ENCODE results near the gene PLD2. TPM values are rescaled to one million over a fixed set of nuclear protein-coding genes. Genes with fewer than 3 reads are reported as not detected.
A peak's percentile ranks its signal among the peaks of the same experiment; 100 is the strongest.

Gene PLD2
- polyA plus RNA-seq, 2 donors: 66.9 to 67.4 TPM

GRCh38 chr17:4788807-4789700 is 17.9 kb upstream of the PLD2 start, which contains the start of gene GLTPD2:
Gene GLTPD2 (plus strand): TSS chr17:4788964. CDS start chr17:4789012, 48 bp downstream.
- Histone ChIP-seq H3K36me3 (ENCODE audit: control insufficient read depth in 2 of 2, insufficient read depth in 2 of 2, low read length in 1 of 2) (no peaks in the 10 kb centered on the region), H3K27me3 (ENCODE audit: control insufficient read depth in 1 of 2, insufficient read depth in 2 of 2, low read length in 2 of 2) (no peaks in the 10 kb centered on the region), H3K9me3 (ENCODE audit: control insufficient read depth in 2 of 2, insufficient read depth in 1 of 2, low read depth in 1 of 2, low read length in 1 of 2) (no peaks in the 10 kb centered on the region), H3K27ac (ENCODE audit: low read depth in 2 of 2, low read length in 1 of 2) (peak within 1 kb of the TSS; percentile 98 to 99), H3K4me3 (ENCODE audit: low read depth in 1 of 2, low read length in 2 of 2) (peak within 1 kb of the TSS; percentile 66 to 69), H3K4me1 (ENCODE audit: control insufficient read depth in 2 of 2, insufficient read depth in 2 of 2, low read length in 1 of 2) (peaks cover 13 to 15% of the 10 kb centered on the region in 2 donors)
- WGBS, 2 donors: 25 to 29% methylated on average over 57 to 62 of the region's 62 CpGs

GRCh38 chr17:4789701-4789950 is 17.3 kb upstream of the PLD2 start:
- H3K4me3 ChIP-seq (ENCODE audit: low read depth in 1 of 2, low read length in 2 of 2): peak overlapping the region; percentile 66 to 69
- no peaks in the 10 kb centered on the region for H3K27me3 ChIP-seq (ENCODE audit: control insufficient read depth in 1 of 2, insufficient read depth in 2 of 2, low read length in 2 of 2)
- WGBS, 2 donors: 0% methylated on average over 25 of the region's 25 CpGs
- H3K27ac ChIP-seq (ENCODE audit: low read depth in 2 of 2, low read length in 1 of 2): peak overlapping the region; percentile 98 to 99
- H3K9me3 ChIP-seq (ENCODE audit: control insufficient read depth in 2 of 2, insufficient read depth in 1 of 2, low read depth in 1 of 2, low read length in 1 of 2): no peaks in the 10 kb centered on the region
- no peaks in the 10 kb centered on the region for H3K36me3 ChIP-seq (ENCODE audit: control insufficient read depth in 2 of 2, insufficient read depth in 2 of 2, low read length in 1 of 2)
- H3K4me1 ChIP-seq (ENCODE audit: control insufficient read depth in 2 of 2, insufficient read depth in 2 of 2, low read length in 1 of 2): peaks cover 13 to 15% of the 10 kb centered on the region in 2 donors

DNA sequence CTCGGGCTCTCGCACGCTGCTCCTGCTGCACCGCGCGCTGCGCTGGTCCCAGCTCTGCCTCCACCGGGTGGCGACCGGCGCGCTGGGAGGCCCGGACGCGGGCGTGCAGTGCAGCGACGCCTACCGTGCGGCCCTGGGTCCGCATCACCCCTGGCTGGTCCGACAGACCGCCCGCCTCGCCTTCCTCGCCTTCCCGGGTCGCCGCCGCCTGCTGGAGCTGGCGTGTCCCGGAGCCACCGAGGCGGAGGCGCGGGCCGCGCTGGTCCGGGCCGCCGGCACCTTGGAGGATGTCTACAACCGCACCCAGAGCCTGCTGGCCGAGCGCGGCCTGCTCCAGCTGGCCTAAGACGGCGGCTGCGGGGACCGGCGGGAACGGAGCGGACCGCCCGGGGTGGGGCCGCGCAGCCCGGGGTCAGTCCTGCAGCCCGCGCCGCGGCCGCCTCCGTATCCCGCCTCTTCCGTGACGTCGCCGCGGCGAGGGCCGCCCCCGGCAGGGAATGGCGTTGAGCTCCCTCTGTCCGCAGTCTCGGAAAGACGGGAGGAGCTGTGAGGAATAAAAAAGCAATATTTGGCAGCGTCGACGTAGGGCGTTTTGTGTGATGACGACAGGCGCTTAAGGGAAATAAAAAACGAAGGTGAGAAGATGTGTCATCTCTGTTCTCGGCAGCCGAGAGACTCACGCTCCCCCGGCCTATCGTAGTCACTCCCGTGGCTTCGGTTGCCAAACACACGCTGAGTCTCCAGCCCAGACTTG is 16.8 kb upstream of the PLD2 start:
- Histone ChIP-seq H3K9me3 (ENCODE audit: control insufficient read depth in 2 of 2, insufficient read depth in 1 of 2, low read depth in 1 of 2, low read length in 1 of 2) (no peaks in the 10 kb centered on the region), H3K27ac (ENCODE audit: low read depth in 2 of 2, low read length in 1 of 2) (peak overlapping the region; percentile 98 to 99), H3K4me1 (ENCODE audit: control insufficient read depth in 2 of 2, insufficient read depth in 2 of 2, low read length in 1 of 2) (peaks cover 13 to 15% of the 10 kb centered on the region in 2 donors), H3K27me3 (ENCODE audit: control insufficient read depth in 1 of 2, insufficient read depth in 2 of 2, low read length in 2 of 2) (no peaks in the 10 kb centered on the region), H3K4me3 (ENCODE audit: low read depth in 1 of 2, low read length in 2 of 2) (peak overlapping the region; percentile 66 to 69), H3K36me3 (ENCODE audit: control insufficient read depth in 2 of 2, insufficient read depth in 2 of 2, low read length in 1 of 2) (no peaks in the 10 kb centered on the region)
- 0% methylated on average over 46 to 91 of the region's 91 CpGs for WGBS, 2 donors

GRCh38 chr17:4790705-4791088 is 16.3 kb upstream of the PLD2 start:
- peak overlapping the region; percentile 66 to 69 for H3K4me3 ChIP-seq (ENCODE audit: low read depth in 1 of 2, low read length in 2 of 2)
- no peaks in the 10 kb centered on the region for H3K27me3 ChIP-seq (ENCODE audit: control insufficient read depth in 1 of 2, insufficient read depth in 2 of 2, low read length in 2 of 2)
- peak overlapping the region; percentile 98 to 99 for H3K27ac ChIP-seq (ENCODE audit: low read depth in 2 of 2, low read length in 1 of 2)
- H3K4me1 ChIP-seq (ENCODE audit: control insufficient read depth in 2 of 2, insufficient read depth in 2 of 2, low read length in 1 of 2): peaks cover 12% of the 10 kb centered on the region in 2 donors
- 29 to 35% methylated on average over 7 of the region's 7 CpGs for WGBS, 2 donors
- no peaks in the 10 kb centered on the region for H3K9me3 ChIP-seq (ENCODE audit: control insufficient read depth in 2 of 2, insufficient read depth in 1 of 2, low read depth in 1 of 2, low read length in 1 of 2)
- no peaks in the 10 kb centered on the region for H3K36me3 ChIP-seq (ENCODE audit: control insufficient read depth in 2 of 2, insufficient read depth in 2 of 2, low read length in 1 of 2)

DNA sequence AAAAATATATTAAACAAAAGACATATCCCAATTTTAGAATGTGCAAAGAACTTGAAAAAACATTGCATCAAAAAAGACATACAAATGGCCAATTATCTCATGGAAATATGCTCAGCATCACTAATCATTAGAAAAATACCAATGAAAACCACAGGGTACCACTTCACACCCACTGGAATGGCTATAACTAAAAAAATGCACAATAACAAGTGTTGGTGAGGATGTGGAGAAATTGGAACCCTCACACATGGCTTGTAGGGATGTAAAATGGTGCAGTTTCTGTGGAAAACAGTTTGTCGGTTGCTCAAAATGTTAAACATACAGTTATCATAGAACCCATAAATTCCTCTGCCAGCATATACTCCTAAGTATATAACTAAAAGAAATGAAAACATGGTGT is 11.8 kb upstream of the PLD2 start:
- peaks cover 7 to 10% of the 10 kb centered on the region in 2 donors for H3K36me3 ChIP-seq (ENCODE audit: control insufficient read depth in 2 of 2, insufficient read depth in 2 of 2, low read length in 1 of 2)
- H3K27me3 ChIP-seq (ENCODE audit: control insufficient read depth in 1 of 2, insufficient read depth in 2 of 2, low read length in 2 of 2): no peaks in the 10 kb centered on the region
- 100% methylated on average over 1 of the region's 1 CpG for WGBS, 2 donors
- H3K4me1 ChIP-seq (ENCODE audit: control insufficient read depth in 2 of 2, insufficient read depth in 2 of 2, low read length in 1 of 2): peaks cover 0 to 6% of the 10 kb centered on the region in 2 donors
- H3K27ac ChIP-seq (ENCODE audit: low read depth in 2 of 2, low read length in 1 of 2): no peak overlapping the region
- H3K4me3 ChIP-seq (ENCODE audit: low read depth in 1 of 2, low read length in 2 of 2): no peak overlapping the region
- H3K9me3 ChIP-seq (ENCODE audit: control insufficient read depth in 2 of 2, insufficient read depth in 1 of 2, low read depth in 1 of 2, low read length in 1 of 2): no peaks in the 10 kb centered on the region

GRCh38 chr17:4796552-4796920 is 10.4 kb upstream of the PLD2 start:
- peaks cover 7 to 10% of the 10 kb centered on the region in 2 donors for H3K36me3 ChIP-seq (ENCODE audit: control insufficient read depth in 2 of 2, insufficient read depth in 2 of 2, low read length in 1 of 2)
- H3K27me3 ChIP-seq (ENCODE audit: control insufficient read depth in 1 of 2, insufficient read depth in 2 of 2, low read length in 2 of 2): no peaks in the 10 kb centered on the region
- H3K4me3 ChIP-seq (ENCODE audit: low read depth in 1 of 2, low read length in 2 of 2): peak overlapping the region; percentile 94 to 97
- H3K27ac ChIP-seq (ENCODE audit: low read depth in 2 of 2, low read length in 1 of 2): peak overlapping the region; percentile 78 to 87
- peaks cover 0 to 6% of the 10 kb centered on the region in 2 donors for H3K4me1 ChIP-seq (ENCODE audit: control insufficient read depth in 2 of 2, insufficient read depth in 2 of 2, low read length in 1 of 2)
- no peaks in the 10 kb centered on the region for H3K9me3 ChIP-seq (ENCODE audit: control insufficient read depth in 2 of 2, insufficient read depth in 1 of 2, low read depth in 1 of 2, low read length in 1 of 2)
- 0 to 1% methylated on average over 7 of the region's 7 CpGs for WGBS, 2 donors

DNA sequence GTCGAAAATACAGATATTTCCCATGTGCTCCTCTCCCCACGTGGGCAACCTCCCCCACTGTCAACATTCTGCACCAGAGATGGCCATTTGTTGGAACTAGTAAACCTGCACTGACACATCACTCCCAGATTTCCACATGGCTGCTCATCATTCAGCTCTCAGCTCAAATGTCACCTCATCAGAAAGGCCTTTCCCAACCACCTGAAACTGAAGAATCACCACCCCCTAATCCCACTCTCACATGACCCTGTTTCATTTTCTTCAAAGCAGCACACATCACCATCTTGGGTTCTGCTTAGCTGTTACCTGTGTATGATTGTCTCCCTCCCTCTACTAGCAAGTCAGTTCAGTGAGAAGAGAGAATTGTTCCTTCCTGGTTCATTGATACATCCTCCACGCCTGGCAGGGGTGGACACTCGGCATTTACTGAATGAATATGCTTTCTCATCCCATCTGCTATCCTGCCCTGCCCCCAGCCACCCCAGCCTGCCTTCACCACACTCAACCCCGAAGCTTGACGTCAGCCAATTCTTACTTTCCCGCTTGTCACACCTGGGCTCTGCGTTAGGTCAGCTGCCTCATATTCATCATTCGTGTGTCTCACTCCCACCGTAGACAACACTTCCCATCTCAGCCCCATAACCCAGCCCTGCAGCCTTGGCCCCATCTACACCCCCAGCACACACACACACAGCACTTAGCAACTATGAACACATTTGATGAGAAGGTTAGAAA is 6.3 kb upstream of the PLD2 start:
- Histone ChIP-seq H3K4me3 (ENCODE audit: low read depth in 1 of 2, low read length in 2 of 2) (no peak overlapping the region), H3K9me3 (ENCODE audit: control insufficient read depth in 2 of 2, insufficient read depth in 1 of 2, low read depth in 1 of 2, low read length in 1 of 2) (no peaks in the 10 kb centered on the region), H3K4me1 (ENCODE audit: control insufficient read depth in 2 of 2, insufficient read depth in 2 of 2, low read length in 1 of 2) (peaks cover 0 to 6% of the 10 kb centered on the region in 2 donors), H3K27ac (ENCODE audit: low read depth in 2 of 2, low read length in 1 of 2) (no peak overlapping the region), H3K27me3 (ENCODE audit: control insufficient read depth in 1 of 2, insufficient read depth in 2 of 2, low read length in 2 of 2) (no peaks in the 10 kb centered on the region), H3K36me3 (ENCODE audit: control insufficient read depth in 2 of 2, insufficient read depth in 2 of 2, low read length in 1 of 2) (peaks cover 7 to 10% of the 10 kb centered on the region in 2 donors)
- WGBS, 2 donors: 75 to 84% methylated on average over 10 of the region's 10 CpGs

DNA sequence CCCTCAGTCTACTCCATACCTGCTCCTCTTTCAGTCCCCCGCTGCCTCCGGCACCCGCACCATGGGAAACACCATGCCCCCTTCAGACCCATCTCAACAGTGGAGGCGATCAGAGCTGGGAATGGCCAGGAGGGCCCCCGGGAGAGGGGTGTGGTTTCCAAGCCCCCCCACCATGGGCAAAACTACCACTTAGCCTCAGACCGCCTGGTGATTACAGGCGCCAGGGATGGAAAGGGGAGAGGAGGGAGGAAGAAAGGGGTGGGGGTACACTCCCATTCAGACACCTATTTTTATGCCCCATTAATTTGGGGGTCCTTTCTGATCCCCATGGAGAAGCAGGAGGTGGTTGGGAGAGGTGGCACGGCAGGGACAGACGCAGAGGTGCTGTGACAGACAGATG is 4.7 kb upstream of the PLD2 start, which contains the start of gene C17orf114:
Gene C17orf114 (minus strand): TSS at position 101 of the 400 bp plus-strand sequence.
- WGBS, 2 donors: 85 to 86% methylated on average over 9 of the region's 9 CpGs
- no peaks in the 10 kb centered on the region for H3K27me3 ChIP-seq (ENCODE audit: control insufficient read depth in 1 of 2, insufficient read depth in 2 of 2, low read length in 2 of 2)
- H3K27ac ChIP-seq (ENCODE audit: low read depth in 2 of 2, low read length in 1 of 2): no peak within 1 kb of the TSS
- H3K36me3 ChIP-seq (ENCODE audit: control insufficient read depth in 2 of 2, insufficient read depth in 2 of 2, low read length in 1 of 2): peaks cover 7 to 9% of the 10 kb centered on the region in 2 donors
- H3K9me3 ChIP-seq (ENCODE audit: control insufficient read depth in 2 of 2, insufficient read depth in 1 of 2, low read depth in 1 of 2, low read length in 1 of 2): no peaks in the 10 kb centered on the region
- H3K4me3 ChIP-seq (ENCODE audit: low read depth in 1 of 2, low read length in 2 of 2): no peak within 1 kb of the TSS
- no peaks in the 10 kb centered on the region for H3K4me1 ChIP-seq (ENCODE audit: control insufficient read depth in 2 of 2, insufficient read depth in 2 of 2, low read length in 1 of 2)

DNA sequence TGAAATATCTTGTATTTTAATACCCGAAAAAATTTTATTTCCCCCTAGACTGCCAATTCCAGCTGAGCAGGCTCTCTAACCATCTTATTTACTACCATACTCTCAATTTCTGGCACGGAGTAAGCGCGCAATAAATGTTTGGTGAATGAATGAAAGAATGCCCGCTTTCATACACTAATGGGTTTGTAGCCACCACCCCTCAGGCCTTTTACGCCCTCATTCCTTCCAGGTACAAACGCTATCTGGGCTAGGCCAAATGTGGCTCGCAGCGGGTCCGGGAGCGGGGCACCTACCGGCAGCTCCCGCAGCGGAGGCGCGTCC is 536 bp upstream of the PLD2 start:
- Histone ChIP-seq H3K4me1 (ENCODE audit: control insufficient read depth in 2 of 2, insufficient read depth in 2 of 2, low read length in 1 of 2) (peaks cover 0 to 16% of the 10 kb centered on the region in 2 donors), H3K36me3 (ENCODE audit: control insufficient read depth in 2 of 2, insufficient read depth in 2 of 2, low read length in 1 of 2) (peaks cover 4 to 14% of the 10 kb centered on the region in 2 donors), H3K4me3 (ENCODE audit: low read depth in 1 of 2, low read length in 2 of 2) (peak overlapping the region; percentile 82 to 88), H3K27me3 (ENCODE audit: control insufficient read depth in 1 of 2, insufficient read depth in 2 of 2, low read length in 2 of 2) (no peaks in the 10 kb centered on the region), H3K9me3 (ENCODE audit: control insufficient read depth in 2 of 2, insufficient read depth in 1 of 2, low read depth in 1 of 2, low read length in 1 of 2) (peaks cover 0 to 2% of the 10 kb centered on the region in 2 donors), H3K27ac (ENCODE audit: low read depth in 2 of 2, low read length in 1 of 2) (peak overlapping the region; percentile 45 to 57)
- WGBS, 2 donors: 2 to 3% methylated on average over 16 of the region's 16 CpGs

Measured in esophagus (tissue), 2 donors.